HEK293 (cell line): ENCODE data around the gene NR2F1-AS1.

Source experiments
- REPIN1 ChIP-seq: fragments of 450-650 bp; formaldehyde crosslinking; IDR thresholded peaks from 2 replicates; pipeline ENCODE4 v1.5.1; 2017; ENCODE audit warnings: missing biosample characterization, missing genetic modification characterization, low read depth
- REST ChIP-seq: fragments of 450-650 bp; formaldehyde crosslinking; IDR thresholded peaks from 2 replicates; pipeline ENCODE4 v1.5.1; 2016; ENCODE audit warnings: missing biosample characterization, missing genetic modification characterization
- SALL2 ChIP-seq: fragments of 450-650 bp; formaldehyde crosslinking; IDR thresholded peaks from 2 replicates; pipeline ENCODE4 v1.5.0; 2017; ENCODE audit warnings: missing biosample characterization, mild to moderate bottlenecking, missing genetic modification characterization, borderline replicate concordance
- YY1 ChIP-seq: fragments of 450-650 bp; formaldehyde crosslinking; IDR thresholded peaks from 2 replicates; pipeline ENCODE4 v1.5.1; 2018; ENCODE audit warnings: missing biosample characterization, missing genetic modification characterization
- ZBTB21 ChIP-seq: fragments of 450-650 bp; formaldehyde crosslinking; IDR thresholded peaks from 2 replicates; pipeline ENCODE4 v1.5.1; 2017; ENCODE audit warnings: missing biosample characterization, missing genetic modification characterization
- ZFP37 ChIP-seq: fragments of 450-650 bp; formaldehyde crosslinking; IDR thresholded peaks from 2 replicates; pipeline ENCODE4 v1.5.1; 2016; ENCODE audit warnings: missing biosample characterization, missing genetic modification characterization
- ZNF560 ChIP-seq: fragments of 450-650 bp; formaldehyde crosslinking; IDR thresholded peaks from 2 replicates; pipeline ENCODE4 v1.5.1; 2017; ENCODE audit warnings: missing biosample characterization, missing genetic modification characterization, borderline replicate concordance
- ZNF624 ChIP-seq: fragments of 450-650 bp; formaldehyde crosslinking; IDR thresholded peaks from 2 replicates; pipeline ENCODE4 v1.5.1; 2017; ENCODE audit warnings: missing biosample characterization, missing genetic modification characterization
- ZNF677 ChIP-seq: fragments of 450-650 bp; IDR thresholded peaks from 2 replicates; pipeline ENCODE4 v1.5.0; 2018; ENCODE audit warnings: missing biosample characterization, mild to moderate bottlenecking, missing genetic modification characterization, moderate library complexity
- ZNF843 ChIP-seq: fragments of 450-650 bp; formaldehyde crosslinking; IDR thresholded peaks from 2 replicates; pipeline ENCODE4 v1.5.1; 2016; ENCODE audit warnings: missing biosample characterization, missing genetic modification characterization
- ZXDB ChIP-seq: fragments of 450-650 bp; formaldehyde crosslinking; IDR thresholded peaks from 2 replicates; pipeline ENCODE4 v1.5.1; 2016; ENCODE audit warnings: missing biosample characterization, missing genetic modification characterization
- TF ChIP-seq, protein P1 (sequence below): fragments of 450-650 bp; formaldehyde crosslinking; IDR thresholded peaks from 2 replicates; pipeline ENCODE4 v1.5.1; 2016; ENCODE audit warnings: missing biosample characterization, missing genetic modification characterization, low read depth
- TF ChIP-seq, protein P2 (sequence below): fragments of 450-650 bp; formaldehyde crosslinking; IDR thresholded peaks from 2 replicates; pipeline ENCODE4 v1.5.1; 2016; ENCODE audit warnings: missing biosample characterization, missing genetic modification characterization
- TF ChIP-seq, protein P3 (sequence below): fragments of 450-650 bp; formaldehyde crosslinking; IDR thresholded peaks from 2 replicates; pipeline ENCODE4 v1.5.1; 2016; ENCODE audit warnings: missing biosample characterization, missing genetic modification characterization

- TF ChIP-seq REPIN1 (tag by site-specific recombination) (no peak), ZNF843 (no peak), ZXDB (no peak), ZNF560 (tag by site-specific recombination) (no peak), ZFP37 (tag by site-specific recombination) (no peak), ZNF624 (tag by site-specific recombination) (no peak), SALL2 (tag by site-specific recombination) (no peak), REST (tag by site-specific recombination) (no peak), YY1 (tag by site-specific recombination) (no peak), ZNF677 (tag by site-specific recombination) (no peak), ZBTB21 (no peak)
- TF ChIP-seq, protein P1, sequence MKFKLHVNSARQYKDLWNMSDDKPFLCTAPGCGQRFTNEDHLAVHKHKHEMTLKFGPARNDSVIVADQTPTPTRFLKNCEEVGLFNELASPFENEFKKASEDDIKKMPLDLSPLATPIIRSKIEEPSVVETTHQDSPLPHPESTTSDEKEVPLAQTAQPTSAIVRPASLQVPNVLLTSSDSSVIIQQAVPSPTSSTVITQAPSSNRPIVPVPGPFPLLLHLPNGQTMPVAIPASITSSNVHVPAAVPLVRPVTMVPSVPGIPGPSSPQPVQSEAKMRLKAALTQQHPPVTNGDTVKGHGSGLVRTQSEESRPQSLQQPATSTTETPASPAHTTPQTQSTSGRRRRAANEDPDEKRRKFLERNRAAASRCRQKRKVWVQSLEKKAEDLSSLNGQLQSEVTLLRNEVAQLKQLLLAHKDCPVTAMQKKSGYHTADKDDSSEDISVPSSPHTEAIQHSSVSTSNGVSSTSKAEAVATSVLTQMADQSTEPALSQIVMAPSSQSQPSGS = no peak
- TF ChIP-seq, protein P2, sequence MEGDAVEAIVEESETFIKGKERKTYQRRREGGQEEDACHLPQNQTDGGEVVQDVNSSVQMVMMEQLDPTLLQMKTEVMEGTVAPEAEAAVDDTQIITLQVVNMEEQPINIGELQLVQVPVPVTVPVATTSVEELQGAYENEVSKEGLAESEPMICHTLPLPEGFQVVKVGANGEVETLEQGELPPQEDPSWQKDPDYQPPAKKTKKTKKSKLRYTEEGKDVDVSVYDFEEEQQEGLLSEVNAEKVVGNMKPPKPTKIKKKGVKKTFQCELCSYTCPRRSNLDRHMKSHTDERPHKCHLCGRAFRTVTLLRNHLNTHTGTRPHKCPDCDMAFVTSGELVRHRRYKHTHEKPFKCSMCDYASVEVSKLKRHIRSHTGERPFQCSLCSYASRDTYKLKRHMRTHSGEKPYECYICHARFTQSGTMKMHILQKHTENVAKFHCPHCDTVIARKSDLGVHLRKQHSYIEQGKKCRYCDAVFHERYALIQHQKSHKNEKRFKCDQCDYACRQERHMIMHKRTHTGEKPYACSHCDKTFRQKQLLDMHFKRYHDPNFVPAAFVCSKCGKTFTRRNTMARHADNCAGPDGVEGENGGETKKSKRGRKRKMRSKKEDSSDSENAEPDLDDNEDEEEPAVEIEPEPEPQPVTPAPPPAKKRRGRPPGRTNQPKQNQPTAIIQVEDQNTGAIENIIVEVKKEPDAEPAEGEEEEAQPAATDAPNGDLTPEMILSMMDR (tag by site-specific recombination) = no peak
- TF ChIP-seq, protein P3, sequence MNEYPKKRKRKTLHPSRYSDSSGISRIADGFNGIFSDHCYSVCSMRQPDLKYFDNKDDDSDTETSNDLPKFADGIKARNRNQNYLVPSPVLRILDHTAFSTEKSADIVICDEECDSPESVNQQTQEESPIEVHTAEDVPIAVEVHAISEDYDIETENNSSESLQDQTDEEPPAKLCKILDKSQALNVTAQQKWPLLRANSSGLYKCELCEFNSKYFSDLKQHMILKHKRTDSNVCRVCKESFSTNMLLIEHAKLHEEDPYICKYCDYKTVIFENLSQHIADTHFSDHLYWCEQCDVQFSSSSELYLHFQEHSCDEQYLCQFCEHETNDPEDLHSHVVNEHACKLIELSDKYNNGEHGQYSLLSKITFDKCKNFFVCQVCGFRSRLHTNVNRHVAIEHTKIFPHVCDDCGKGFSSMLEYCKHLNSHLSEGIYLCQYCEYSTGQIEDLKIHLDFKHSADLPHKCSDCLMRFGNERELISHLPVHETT (tag by site-specific recombination) = no peak
Measured at GRCh38 chr5:93454896-93455295, 126.1 kb downstream of the NR2F1-AS1 start.
